K562 (cell line): ENCODE measurements around the gene TET2. TPM values are rescaled to one million over a fixed set of nuclear protein-coding genes. Genes with fewer than 3 reads are reported as not detected.
A peak's percentile ranks its signal among the peaks of the same experiment; 100 is the strongest.

Experiments
- ATAC-seq: fragments of 200-7000 bp; cut with Tn5 transposase; 3 replicates; pipeline ENCODE4 v1.9.1; 2020; ENCODE audit warnings: moderate library complexity
- BruUV-seq: library from RNA; stranded (reverse); fragments of 400-500 nt; replicated peaks from 2 replicates; lab custom pipeline; 2021; lab: Mats Ljungman, UMichigan
- CTCF ChIA-PET: fragments of 300-600 bp; formaldehyde crosslinking; extraction: SDS; loops from one replicate; lab custom pipeline; 2021; ENCODE audit warnings: low intra/inter-chr PET ratio; lab: Yijun Ruan, JAX
- POLR2A ChIA-PET: fragments of 300-600, 350-650 bp; sonication (Branson Sonifier 250); formaldehyde crosslinking; extraction: SDS; loops from one replicate; lab custom pipeline; 2021; ENCODE audit warnings: antibody characterized with exemption, inconsistent platforms; lab: Yijun Ruan, JAX
- DNase-seq, 4 experiments: peaks; one replicate each; pipeline versions ENCODE4 v3.0.0 to v3.0.0-alpha.2; 2011 to 2018; ENCODE audit warnings: low spot score in 3 of 4, mixed read lengths in 3 of 4; ENCODE audit errors: extremely low read depth in 1 of 4
- FAIRE-seq: peaks from 2 replicates; lab custom pipeline; 2011; peaks lifted over from hg19 to GRCh38; lab: Jason Lieb, UNC
- H2AFZ ChIP-seq: 2 replicates; pipeline ENCODE4 v1.6.0; 2011; ENCODE audit warnings: low read depth, low read length, control low read depth, inconsistent platforms
- H3K27ac ChIP-seq: fragments of 200-600 bp; 3 replicates; pipeline ENCODE4 v1.8.0; 2011; ENCODE audit warnings: low read depth, mild to moderate bottlenecking, control low read depth, inconsistent platforms, low read length, moderate library complexity, mixed read lengths; ENCODE audit errors: extremely low read depth
- H3K27me3 ChIP-seq, 2 experiments: fragments of 300-600 bp in 1 of 2; 2 replicates in 1 of 2; 3 replicates in 1 of 2; pipeline versions ENCODE4 v1.6.0 to v1.8.0; 2011; ENCODE audit warnings: inconsistent platforms in 2 of 2, low read length in 2 of 2, mild to moderate bottlenecking in 1 of 2, mixed read lengths in 1 of 2, moderate library complexity in 1 of 2; ENCODE audit not compliant: control insufficient read depth in 2 of 2, insufficient read depth in 2 of 2
- H3K36me3 ChIP-seq: fragments of 300-600 bp; 3 replicates; pipeline ENCODE4 v1.8.0; 2011; ENCODE audit warnings: mild to moderate bottlenecking, low read length, inconsistent platforms; ENCODE audit not compliant: control insufficient read depth, insufficient read depth
- H3K4me1 ChIP-seq, 2 experiments: fragments of 200-600 bp in 1 of 2; replicated peaks in 1 of 2; 2 replicates in 1 of 2; 3 replicates in 1 of 2; pipeline versions ENCODE4 v1.5.1 to v1.8.0; 2011; ENCODE audit warnings: inconsistent platforms in 2 of 2, low read length in 2 of 2, mild to moderate bottlenecking in 1 of 2, mixed read lengths in 1 of 2, moderate library complexity in 1 of 2; ENCODE audit not compliant: control insufficient read depth in 2 of 2, insufficient read depth in 2 of 2
- H3K4me2 ChIP-seq: 2 replicates; pipeline ENCODE4 v1.6.1; 2011; ENCODE audit warnings: low read length, control low read depth, inconsistent platforms, mixed read lengths; ENCODE audit not compliant: insufficient read depth
- H3K4me3 ChIP-seq: fragments of 200-600 bp; sonication (generic), shearing (Covaris generic); 2 replicates; pipeline ENCODE4 v1.5.1; 2016; ENCODE audit warnings: control low read depth, inconsistent platforms
- H3K79me2 ChIP-seq: fragments of 200-600 bp; 3 replicates; pipeline ENCODE4 v1.8.0; 2011; ENCODE audit warnings: low read length, inconsistent platforms; ENCODE audit not compliant: control insufficient read depth, insufficient read depth
- H3K9ac ChIP-seq, 2 experiments: 2 replicates each; pipeline versions ENCODE4 v1.6.0 to v1.6.1; 2011; ENCODE audit warnings: low read depth in 2 of 2, low read length in 2 of 2, control low read depth in 1 of 2, inconsistent platforms in 1 of 2, mild to moderate bottlenecking in 1 of 2, mixed read lengths in 1 of 2; ENCODE audit not compliant: insufficient read depth in 1 of 2
- H3K9me1 ChIP-seq: one replicate; pipeline ENCODE4 v1.6.0; 2011; ENCODE audit warnings: inconsistent platforms, mild to moderate bottlenecking, low read length, moderate library complexity; ENCODE audit not compliant: control insufficient read depth, insufficient read depth
- H3K9me3 ChIP-seq: replicated peaks from 2 replicates; pipeline ENCODE4 v1.5.1; 2011; ENCODE audit warnings: low read depth, low read length, inconsistent platforms; ENCODE audit not compliant: control insufficient read depth, insufficient read depth
- H4K20me1 ChIP-seq: replicated peaks from 2 replicates; pipeline ENCODE4 v1.6.1; 2011; ENCODE audit warnings: low read length, inconsistent platforms, mixed read lengths; ENCODE audit not compliant: control insufficient read depth, insufficient read depth
- ARHGAP35 ChIP-seq: fragments of 450-650 bp; IDR thresholded peaks from 2 replicates; pipeline ENCODE4 v1.6.1; 2018; ENCODE audit not compliant: partially characterized antibody
- MAFG ChIP-seq: fragments of 450-650 bp; conservative IDR thresholded peaks from 2 replicates; pipeline ENCODE4 v1.6.1; 2016; ENCODE audit warnings: missing genetic modification characterization, missing compliant biosample characterization
- MAFK ChIP-seq: IDR thresholded peaks from 2 replicates; pipeline ENCODE4 v1.6.1; 2011; ENCODE audit warnings: low read length, improper control_type of control experiment
- RFX1 ChIP-seq: fragments of 450-650 bp; IDR thresholded peaks from 2 replicates; pipeline ENCODE4 v1.6.1; 2016; ENCODE audit warnings: mild to moderate bottlenecking, moderate library complexity
- ZNF197 ChIP-seq: fragments of 200-800 bp; sonication (Bioruptor generic); IDR thresholded peaks from 2 replicates; pipeline ENCODE4 v1.6.1; 2016; ENCODE audit warnings: low read depth, missing genetic modification characterization, missing compliant biosample characterization
- ZNF316 ChIP-seq: fragments of 450-650 bp; IDR thresholded peaks from 2 replicates; pipeline ENCODE4 v1.6.1; 2016
- WGBS: fragments of 100-300 bp; shearing (Covaris generic); methylation state at CpG from one replicate; pipeline ENCODE4 v1.1.6; 2016; ENCODE audit warnings: low coverage, mixed read lengths; ENCODE audit not compliant: insufficient coverage; ENCODE audit errors: missing lambda C conversion rate; 5-methylcytosine and 5-hydroxymethylcytosine counted together
- in situ Hi-C: fragments of 300-500 bp; cut with MboI; formaldehyde crosslinking; loops from 4 replicates; pipeline ENCODE4 v1.15.0; 2018; ENCODE audit warnings: inconsistent platforms, mixed read lengths
- intact Hi-C: fragments of 100-400 bp; cut with micrococcal nuclease; formaldehyde crosslinking; loops from 2 replicates; pipeline ENCODE4 v1.14.2; 2022
- polyA plus RNA-seq, 8 experiments: library from polyadenylated mRNA; depleted of rRNA in 4 of 8; stranded (reverse) in 5 of 8; unstranded in 3 of 8; fragments of >200 nt; fragmentation: Nextera tagmentation in 2 of 8; fragmentation: Illumina TruSeq in 1 of 8; extraction: Ambion mirVana in 2 of 8; extraction: Trizol in 1 of 8; gene quantifications; 2 replicates each; pipeline versions ENCODE4 v1.2.1 to v1.2.3, GENCODE V29; 2011 to 2014; ENCODE audit warnings: inconsistent platforms in 1 of 8, missing spikeins in 1 of 8
- total RNA-seq, 7 experiments: library from RNA; depleted of rRNA in 6 of 7; stranded (reverse); fragments of >200 nt in 6 of 7; fragmentation: Illumina TruSeq in 2 of 7; extraction: Trizol in 2 of 7; gene quantifications; 2 replicates each; pipeline versions ENCODE4 v1.2.1 to v1.2.3, GENCODE V29; 2011 to 2021; ENCODE audit warnings: low replicate concordance in 1 of 7
- TF ChIP-seq, protein P1 (sequence below), 2 experiments: IDR thresholded peaks in 1 of 2; conservative IDR thresholded peaks in 1 of 2; 2 replicates each; pipeline ENCODE4 v1.6.1; 2016; ENCODE audit warnings: low read depth in 2 of 2, mild to moderate bottlenecking in 1 of 2, missing compliant biosample characterization in 1 of 2, missing genetic modification characterization in 1 of 2, moderate library complexity in 1 of 2

Gene TET2
- total and polyA plus RNA-seq, 9 of the 15 experiments (the other 6 are each of a cell fraction or from before 2014, with no cell fraction given) = 0.80 to 11.1 (median 4.9) TPM

DNA sequence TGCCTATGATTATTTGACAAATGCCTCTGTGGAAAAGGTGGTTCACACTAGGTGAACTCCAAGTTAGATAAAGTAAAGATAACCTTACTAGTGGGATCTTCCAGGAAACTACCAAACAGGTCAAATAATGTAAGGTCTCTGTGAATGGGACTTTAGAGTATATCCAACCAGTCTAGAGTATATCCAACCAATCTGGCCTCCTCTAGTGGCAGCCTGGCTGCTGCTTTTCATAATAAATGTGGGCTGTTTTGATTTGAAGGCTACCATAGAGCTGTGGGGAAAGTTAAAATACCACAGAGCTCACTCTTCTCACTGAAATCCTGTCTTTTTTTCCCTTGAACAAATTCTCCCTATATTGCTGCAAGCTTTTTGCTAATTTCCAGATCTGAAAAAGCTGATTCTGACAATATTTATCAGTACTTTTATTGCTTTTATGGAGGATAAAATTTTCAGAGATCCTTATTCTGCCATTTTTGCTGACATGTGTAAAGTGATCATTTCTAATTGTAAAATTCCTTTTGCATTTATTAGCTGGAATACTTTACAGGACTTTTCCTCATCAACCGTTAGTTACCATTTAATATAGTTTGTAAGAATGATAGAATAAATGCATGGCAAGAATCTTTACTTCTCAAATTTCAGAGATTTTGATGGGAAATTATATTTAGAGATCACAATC is 111.3 kb downstream of the TET2 start:
- ATAC-seq (no peak), FAIRE-seq (no peak), DNase-seq (no peak)
- Histone ChIP-seq H3K9ac (no peak overlapping the region), H3K4me3 (no peak overlapping the region), H3K27ac (no peak overlapping the region), H3K27me3 (no peaks in the 10 kb centered on the region), H2AFZ (no peak overlapping the region), H3K9me3 (no peaks in the 10 kb centered on the region), H3K36me3 (no peaks in the 10 kb centered on the region), H3K4me1 (no peaks in the 10 kb centered on the region), H4K20me1 (no peaks in the 10 kb centered on the region), H3K4me2 (no peak overlapping the region), H3K9me1 (no peaks in the 10 kb centered on the region), H3K79me2 (no peaks in the 10 kb centered on the region)
- intact Hi-C loops = no loop called here
- BruUV-seq = no TSS peak
- POLR2A ChIA-PET = no interaction called here
- in situ Hi-C loops = no loop called here
- CTCF ChIA-PET = no interaction called here
- 88% methylated on average over 1 of the region's 1 CpG for WGBS
- TF ChIP-seq MAFK = peak; percentile 23; the same call in 1 of the 2 replicates
- TF ChIP-seq, protein P1, sequence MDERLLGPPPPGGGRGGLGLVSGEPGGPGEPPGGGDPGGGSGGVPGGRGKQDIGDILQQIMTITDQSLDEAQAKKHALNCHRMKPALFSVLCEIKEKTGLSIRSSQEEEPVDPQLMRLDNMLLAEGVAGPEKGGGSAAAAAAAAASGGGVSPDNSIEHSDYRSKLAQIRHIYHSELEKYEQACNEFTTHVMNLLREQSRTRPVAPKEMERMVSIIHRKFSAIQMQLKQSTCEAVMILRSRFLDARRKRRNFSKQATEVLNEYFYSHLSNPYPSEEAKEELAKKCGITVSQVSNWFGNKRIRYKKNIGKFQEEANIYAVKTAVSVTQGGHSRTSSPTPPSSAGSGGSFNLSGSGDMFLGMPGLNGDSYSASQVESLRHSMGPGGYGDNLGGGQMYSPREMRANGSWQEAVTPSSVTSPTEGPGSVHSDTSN (CRISPR knock-in tag; IDR thresholded peaks at IDR 0.05; ENCODE audit: low read depth) = no peak
- TF ChIP-seq, protein P1 (tag; conservative IDR thresholded peaks at IDR 0.05; ENCODE audit: low read depth) = no peak
- TF ChIP-seq ZNF316 = peak; percentile 52; the same call in 1 of the 2 replicates
- no peak for TF ChIP-seq ZNF197 (CRISPR knock-in tag)
- TF ChIP-seq MAFG = 0 out of 2 replicates have a peak, but pooled peaks have one; percentile 9
- no peak for TF ChIP-seq ARHGAP35
- no peak for TF ChIP-seq RFX1
